GM18870 (cell line): ENCODE measurements around the gene PREX1.

Source experiments
- ATAC-seq: cut with Tn5 transposase; IDR thresholded peaks from one replicate; pipeline ENCODE4 v1.9.1; 2021; ENCODE audit warnings: moderate library complexity; ENCODE audit not compliant: unreplicated experiment

Gene PREX1

GRCh38 chr20:48705240-48706115 lies 122.3 kb downstream of the PREX1 start:
- ATAC-seq: no peak

DNA sequence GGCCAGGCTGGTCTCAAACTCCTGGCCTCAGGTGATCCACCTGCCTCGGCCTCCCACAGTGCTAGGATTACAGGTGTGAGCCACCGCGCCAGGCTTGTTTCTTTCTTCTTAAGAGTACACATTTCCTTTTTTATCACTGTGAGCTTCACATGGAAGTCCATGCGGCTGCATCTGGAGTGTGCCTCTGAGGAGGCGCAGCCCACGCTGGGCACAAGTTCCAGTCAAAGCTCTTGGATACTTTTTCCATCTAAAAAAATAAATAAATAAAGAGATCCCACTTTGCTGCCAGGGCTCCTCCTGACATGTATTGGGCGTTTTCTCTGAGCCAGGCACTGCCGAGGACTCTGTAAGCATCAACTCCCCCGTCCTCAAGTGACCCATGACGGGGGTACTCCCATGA lies 123.0 kb downstream of the PREX1 start:
- ATAC-seq: no peak

- ATAC-seq: no peak
These were observed 124.1 kb downstream of the PREX1 start for GRCh38 chr20:48703511-48704219.

GRCh38 chr20:48703107-48703506 lies 124.7 kb downstream of the PREX1 start:
- no peak for ATAC-seq

GRCh38 chr20:48702455-48702913 lies 125.3 kb downstream of the PREX1 start:
- ATAC-seq: no peak

DNA sequence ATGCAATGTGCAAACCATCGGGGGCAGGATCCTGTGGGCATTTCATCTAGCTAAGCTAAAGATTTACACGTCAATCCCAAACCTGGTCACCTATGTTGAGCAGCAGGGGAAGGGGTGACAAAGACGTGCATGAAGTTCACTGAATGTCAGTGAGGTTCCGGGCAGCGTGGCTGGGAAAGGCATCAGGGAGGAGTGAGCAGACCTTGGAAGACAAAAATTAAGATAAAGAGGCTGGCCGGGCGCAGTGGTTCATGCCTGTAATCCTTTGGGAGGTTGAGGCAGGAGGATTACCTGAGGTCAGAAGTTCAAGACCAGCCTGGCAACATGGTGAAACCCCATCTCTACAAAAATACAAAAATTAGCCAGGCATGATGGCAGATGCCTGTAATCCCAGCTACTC lies 126.1 kb downstream of the PREX1 start:
- no peak for ATAC-seq

DNA sequence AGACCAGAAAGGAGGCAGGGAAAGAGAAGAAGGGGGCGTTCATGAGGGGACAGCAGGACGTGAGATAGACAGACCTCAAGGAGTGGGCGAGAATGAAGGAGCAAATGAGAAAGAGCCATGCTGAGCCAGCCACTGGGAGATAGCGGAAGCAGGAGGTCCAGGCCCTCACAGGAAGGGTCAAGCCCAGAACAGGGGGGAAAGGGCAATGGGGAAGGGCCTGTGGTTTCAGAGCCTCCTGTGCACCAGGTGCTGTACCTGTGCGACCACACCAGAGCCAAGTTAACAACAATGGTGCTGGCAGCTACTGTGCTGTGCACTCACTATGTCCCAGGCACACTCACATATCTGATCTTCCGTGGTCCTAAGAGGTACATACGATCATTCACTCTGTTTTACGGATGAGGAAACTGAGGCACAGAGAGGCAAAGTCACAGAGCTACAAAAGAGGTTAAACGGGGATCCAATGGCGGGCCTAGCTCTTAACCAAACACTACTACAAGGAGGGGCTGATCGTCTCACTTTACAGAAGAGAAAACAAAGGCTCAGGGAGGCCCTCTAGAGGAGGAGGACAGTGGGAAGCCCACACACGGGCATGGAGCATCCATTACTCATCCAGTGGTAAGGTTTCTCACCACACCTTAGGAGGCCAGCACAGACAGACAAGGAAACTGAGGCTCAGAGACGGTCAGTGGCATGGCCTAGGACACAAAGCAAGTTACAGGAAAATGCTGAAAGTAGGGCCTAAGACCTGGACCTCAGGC lies 129.1 kb downstream of the PREX1 start:
- no peak for ATAC-seq

DNA sequence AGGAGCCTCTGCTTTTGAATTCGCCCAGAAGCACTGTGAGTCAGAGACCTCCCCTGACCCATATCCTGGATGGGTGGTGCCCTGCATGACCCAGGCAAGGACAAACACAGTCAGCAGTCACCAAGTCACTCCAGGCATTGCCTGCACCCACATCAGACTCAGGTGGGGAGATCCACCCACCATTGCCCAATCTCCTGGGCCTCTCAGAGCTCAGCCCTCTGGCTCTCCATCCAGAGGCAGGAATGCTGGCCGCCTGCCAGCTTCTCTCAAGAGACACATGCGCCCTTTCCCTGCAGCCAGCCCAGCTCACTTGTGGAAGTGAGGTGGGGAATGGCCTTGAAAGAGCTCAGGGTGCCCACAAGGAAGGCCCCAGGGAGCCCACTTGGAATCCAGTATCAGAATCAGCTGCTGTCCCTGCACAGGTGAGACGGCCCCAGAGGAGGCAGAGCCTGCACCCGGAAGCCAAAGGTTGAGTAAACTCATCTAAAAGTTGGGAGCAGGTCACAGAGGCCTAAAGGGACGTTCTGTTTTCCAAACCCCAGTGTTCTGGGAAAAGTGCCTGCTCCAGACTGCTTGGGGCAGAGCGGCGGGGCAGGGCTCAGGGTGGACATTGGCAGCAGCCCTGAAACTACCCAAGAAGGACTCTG lies 129.8 kb downstream of the PREX1 start:
- no peak for ATAC-seq

DNA sequence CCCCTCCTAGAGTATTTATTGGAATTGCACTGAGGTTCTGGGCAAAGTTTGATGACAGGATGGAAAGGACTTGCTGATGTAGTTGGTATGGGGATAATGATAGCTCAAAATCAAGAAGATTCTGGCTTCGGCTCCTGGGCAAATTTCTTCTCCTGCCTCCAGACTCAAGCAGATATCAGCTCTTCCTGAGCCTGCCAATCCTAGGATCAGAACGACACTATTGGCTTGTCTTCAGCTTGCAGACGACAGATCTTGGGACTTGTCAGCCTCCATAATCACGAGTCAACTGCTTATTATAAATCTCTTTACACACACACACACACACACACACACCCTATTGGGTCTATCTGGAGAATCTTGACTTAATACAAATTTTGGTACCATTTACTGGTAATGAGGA lies 131.1 kb downstream of the PREX1 start:
- ATAC-seq: no peak

DNA sequence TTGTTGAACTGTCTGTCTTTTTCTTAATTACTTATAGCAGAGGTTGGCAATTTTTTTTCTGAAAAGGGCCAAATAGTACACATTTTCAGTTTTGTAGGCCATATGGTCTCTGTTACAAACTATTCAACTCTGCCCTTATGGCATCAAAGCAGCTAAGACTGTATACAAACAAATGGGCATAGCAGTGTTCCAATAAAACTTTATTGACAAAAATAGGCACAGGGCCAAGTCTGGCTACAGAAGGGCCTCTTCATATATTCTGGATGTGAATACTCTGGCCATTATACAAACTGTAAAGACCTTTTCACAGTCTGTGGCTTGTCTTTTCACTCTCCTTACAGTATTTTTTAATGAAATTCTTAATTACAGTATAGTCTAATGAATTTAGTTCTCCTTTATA lies 132.1 kb downstream of the PREX1 start:
- ATAC-seq: no peak

- ATAC-seq: no peak
These were observed 132.5 kb downstream of the PREX1 start for GRCh38 chr20:48695255-48695654.

DNA sequence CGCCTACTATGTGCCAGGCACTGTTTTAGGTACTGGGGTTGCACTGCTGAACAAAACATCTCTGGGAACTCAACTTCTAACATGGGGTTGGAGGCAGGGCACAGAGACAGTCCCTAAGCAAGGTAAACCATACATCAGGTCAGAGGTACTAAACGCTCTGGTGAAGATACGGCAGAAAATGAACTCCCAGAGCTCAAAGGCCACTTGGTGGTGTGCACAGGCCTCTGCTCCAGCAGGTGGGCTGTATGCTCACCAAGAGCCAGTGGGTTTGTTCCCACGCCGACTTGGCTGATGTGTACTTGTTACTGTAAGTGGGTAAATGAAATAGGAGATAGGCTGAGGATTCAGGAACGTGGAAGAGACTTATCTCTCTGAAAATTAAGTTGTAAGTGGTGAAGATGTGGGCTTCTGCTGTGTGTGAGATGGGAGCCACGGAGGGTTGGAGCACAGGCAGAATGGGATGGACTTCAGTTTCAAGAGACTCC lies 133.4 kb downstream of the PREX1 start:
- ATAC-seq: no peak

DNA sequence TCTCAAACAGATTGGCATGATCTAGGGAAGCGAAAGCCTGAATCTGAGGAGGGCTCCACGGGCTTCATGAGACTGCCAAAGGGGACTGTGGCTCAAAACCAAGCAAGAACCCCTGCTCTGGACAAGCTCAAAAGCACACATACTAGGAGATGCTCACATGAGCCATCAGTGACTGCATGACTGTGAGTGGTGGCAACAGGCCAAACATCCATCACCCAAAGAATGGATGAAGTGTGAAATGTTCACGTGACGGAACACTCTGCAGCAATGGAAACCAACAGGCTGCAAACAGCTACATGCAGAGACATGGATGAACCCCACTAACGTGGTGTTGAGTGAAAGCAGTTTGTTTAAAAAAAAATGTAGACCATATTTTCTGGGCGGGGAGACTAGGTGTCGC lies 136.3 kb downstream of the PREX1 start:
- no peak for ATAC-seq

DNA sequence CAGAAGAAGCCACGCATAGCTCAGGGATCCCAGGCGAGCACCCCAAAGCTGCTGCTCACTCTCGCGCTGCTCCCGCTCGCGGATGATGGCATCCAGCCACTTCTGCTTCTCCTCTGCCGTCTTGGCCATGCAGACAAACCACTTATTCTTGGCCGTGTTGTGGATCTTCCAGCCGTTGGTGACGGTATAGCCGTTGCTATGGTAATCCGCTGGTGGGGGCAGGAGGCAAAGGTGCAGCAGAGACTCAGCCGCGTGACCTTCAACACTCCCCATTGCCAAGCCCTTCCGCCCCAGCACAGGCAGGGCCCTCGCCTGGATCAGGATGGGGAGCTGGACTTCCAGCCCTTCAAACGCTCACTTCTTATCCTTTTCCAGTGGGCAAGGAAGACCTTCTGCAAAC lies 136.9 kb downstream of the PREX1 start:
- no peak for ATAC-seq

DNA sequence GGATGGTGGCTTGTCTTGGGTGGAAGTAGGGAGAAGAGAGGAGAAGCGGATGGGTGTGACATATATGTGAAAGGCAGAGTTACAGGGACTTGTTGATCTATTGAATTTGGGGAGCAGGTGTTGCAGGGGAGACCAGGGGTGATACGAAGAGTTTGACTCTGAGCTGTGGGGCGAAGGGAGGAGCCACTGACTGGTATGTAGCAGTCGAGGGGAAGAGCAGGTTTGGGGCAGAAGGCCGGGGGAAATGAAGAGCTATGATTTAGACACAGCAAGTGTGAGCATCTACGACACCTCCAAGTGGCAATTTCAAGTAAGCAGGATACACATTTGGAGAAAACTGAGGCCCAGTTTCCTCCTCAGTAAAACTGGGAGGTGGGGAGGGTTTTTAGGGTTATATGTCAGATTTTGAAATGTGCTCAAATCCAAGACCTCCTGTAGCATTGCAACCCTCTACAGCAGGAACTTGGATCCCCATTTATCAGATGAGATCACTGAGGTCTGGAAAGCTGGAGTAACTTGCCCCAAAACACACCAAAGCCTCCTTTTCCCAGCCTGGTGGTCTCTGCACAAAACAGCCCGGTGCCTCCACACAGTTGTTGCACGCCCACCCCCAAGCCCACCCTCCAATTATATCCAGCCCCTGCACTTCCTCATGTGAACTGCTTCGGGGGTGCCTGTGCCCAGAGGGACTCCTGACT lies 137.8 kb downstream of the PREX1 start:
- ATAC-seq: no peak

DNA sequence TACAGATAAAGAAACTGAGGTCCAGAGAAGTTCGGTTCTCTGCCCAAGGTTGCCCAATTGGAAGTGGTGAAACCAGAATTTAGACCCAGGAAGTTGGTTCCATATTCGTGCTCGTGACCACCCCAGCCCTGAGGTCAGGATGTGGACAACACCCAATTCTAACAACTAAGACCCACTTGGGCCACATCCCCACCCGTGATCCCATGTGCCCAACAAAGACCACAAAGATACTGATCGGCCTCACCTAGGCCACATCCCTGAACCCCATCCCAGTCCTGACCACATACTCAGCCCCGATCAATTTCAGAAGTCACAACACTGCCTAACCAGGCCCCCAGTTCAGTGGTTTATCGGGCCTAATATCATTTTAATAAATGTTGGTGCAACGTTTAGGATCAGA lies 138.4 kb downstream of the PREX1 start:
- ATAC-seq: no peak

- ATAC-seq: no peak
These were observed 139.2 kb downstream of the PREX1 start for GRCh38 chr20:48688579-48688978.

DNA sequence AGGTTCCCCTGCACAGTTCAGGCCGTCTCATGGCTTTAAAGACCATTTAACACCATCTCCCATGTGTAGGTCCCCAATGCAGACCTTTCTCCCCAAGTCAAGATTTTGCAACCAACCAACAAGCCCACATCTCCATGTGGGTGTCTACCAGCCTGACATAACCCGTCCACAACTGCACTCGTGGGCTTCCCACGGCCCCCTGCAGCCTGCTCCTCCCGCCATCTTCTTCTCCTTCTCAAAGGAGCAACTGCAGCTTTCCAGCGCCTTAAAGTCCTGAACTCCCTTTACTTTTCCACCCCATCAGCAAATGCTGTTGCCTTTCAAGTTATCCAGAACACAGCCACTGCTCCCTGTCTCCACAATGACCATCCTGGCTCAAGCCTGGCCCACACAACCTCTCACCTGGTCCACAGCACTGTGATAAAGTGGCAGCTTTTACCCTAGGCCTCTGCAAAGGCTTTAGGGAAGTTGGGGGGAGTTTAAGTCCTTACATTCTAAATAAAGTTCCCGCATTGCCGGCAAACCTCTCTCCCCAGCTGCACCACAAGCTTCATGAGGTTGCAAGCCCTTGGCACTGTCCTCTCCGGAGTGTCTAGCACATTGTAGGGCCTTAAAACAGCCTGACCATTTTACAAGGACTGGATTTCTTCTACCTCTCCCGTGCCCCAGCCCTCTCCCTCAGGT lies 140.5 kb downstream of the PREX1 start:
- no peak for ATAC-seq

GRCh38 chr20:48686238-48687116 lies 141.3 kb downstream of the PREX1 start:
- ATAC-seq: no peak
